Measurements from ENCODE around the gene TMIGD2.
"Not testable (repeated sequence)": the region's sequence is repeated elsewhere in the genome, so short reads cannot be mapped to it uniquely, and the experiment has no call there.

TMIGD2 gene, protein sequence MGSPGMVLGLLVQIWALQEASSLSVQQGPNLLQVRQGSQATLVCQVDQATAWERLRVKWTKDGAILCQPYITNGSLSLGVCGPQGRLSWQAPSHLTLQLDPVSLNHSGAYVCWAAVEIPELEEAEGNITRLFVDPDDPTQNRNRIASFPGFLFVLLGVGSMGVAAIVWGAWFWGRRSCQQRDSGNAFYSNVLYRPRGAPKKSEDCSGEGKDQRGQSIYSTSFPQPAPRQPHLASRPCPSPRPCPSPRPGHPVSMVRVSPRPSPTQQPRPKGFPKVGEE

DNA sequence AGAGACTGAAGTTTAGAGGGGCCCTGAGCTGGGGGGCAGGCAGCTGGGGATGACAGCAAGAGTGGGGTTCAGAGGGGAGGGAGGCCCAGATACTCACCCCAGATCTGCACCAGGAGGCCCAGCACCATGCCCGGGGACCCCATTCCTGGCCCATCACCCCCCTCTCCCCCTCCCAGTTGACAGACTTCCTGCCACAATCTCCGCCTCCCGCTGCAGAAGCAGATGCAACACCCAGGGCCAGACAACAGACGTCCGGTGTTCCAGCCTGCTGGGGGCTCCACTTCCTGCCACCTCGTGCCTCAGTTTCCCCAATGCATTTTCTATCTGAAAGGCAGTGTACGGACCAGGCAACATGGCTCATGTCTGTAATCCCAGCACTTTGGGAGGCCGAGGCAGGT, at the start of gene TMIGD2:
TMIGD2 (minus strand) TSS at position 147 of the 398 bp plus-strand sequence; CDS start at position 143, 4 bp downstream.
- H3K4me3 ChIP-seq (ENCODE audit: low read length): no peak within 1 kb of the TSS
- H3K27ac ChIP-seq (ENCODE audit: low read length): no peak within 1 kb of the TSS
- no peaks in the 10 kb centered on the region for H3K9me3 ChIP-seq (ENCODE audit: insufficient read depth, low read depth, low read length)
- peaks cover 4% of the 10 kb centered on the region for H3K36me3 ChIP-seq (ENCODE audit: insufficient read depth, low read depth, low read length)
- no peaks in the 10 kb centered on the region for H3K27me3 ChIP-seq (ENCODE audit: insufficient read depth, low read length)
- H3K4me1 ChIP-seq (ENCODE audit: insufficient read depth, low read length): 0 out of 2 replicates have a peak, but pooled peaks cover 2% of the 10 kb centered on the region
- no peak within 1 kb of the TSS for H3K9ac ChIP-seq (ENCODE audit: low read depth, low read length)

DNA sequence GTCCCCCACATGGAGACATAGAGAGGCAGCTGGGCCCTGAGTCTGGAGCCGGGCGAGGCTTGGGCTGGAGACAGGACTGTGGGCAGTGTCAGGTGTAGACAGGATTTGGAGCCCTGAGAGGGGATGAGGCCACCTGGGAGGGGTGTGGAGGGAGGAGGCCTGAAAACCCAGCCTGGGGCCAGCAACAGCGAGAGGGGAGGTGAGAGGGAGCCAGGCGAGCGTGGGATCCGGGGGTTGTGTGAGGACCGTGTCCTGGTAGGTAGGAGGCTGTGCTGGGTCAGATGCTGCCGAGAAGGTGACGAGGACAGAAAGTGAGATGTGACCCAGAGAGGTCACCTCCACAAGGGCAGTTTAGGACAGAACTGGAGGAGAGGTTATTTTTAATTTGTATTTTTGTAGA, 48.5 kb upstream of the TMIGD2 start:
- Histone ChIP-seq H3K27ac (ENCODE audit: low read length) (no peak overlapping the region), H3K27me3 (ENCODE audit: insufficient read depth, low read length) (no peaks in the 10 kb centered on the region), H3K4me3 (ENCODE audit: low read length) (no peak overlapping the region), H3K36me3 (ENCODE audit: insufficient read depth, low read depth, low read length) (peaks cover 51% of the 10 kb centered on the region), H3K9me3 (ENCODE audit: insufficient read depth, low read depth, low read length) (no peaks in the 10 kb centered on the region), H3K4me1 (ENCODE audit: insufficient read depth, low read length) (no peaks in the 10 kb centered on the region), H3K9ac (ENCODE audit: low read depth, low read length) (no peak overlapping the region)

DNA sequence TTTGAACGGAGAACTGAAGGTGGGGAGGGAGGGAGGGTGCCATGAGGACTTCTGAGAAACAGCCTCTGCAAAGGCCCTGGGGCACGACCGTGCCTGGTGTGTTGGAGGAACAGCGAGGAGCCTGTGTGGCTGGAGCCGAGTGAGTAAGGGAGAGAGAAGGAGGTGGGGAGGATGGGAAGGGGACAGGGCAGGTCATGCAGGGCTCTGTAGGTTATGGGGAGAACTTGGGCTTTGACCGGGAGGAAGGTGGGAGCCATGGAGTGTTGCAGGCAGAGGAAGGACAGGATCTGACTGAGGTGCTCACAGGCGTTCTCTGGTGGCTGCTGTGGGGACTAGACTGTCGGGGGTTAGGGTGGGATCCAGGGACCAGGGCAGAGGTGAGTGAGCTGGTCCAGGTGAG, 47.9 kb upstream of the TMIGD2 start:
- Histone ChIP-seq H3K9ac (ENCODE audit: low read depth, low read length) (no peak overlapping the region), H3K27ac (ENCODE audit: low read length) (no peak overlapping the region), H3K4me1 (ENCODE audit: insufficient read depth, low read length) (no peaks in the 10 kb centered on the region), H3K4me3 (ENCODE audit: low read length) (no peak overlapping the region), H3K36me3 (ENCODE audit: insufficient read depth, low read depth, low read length) (peaks cover 53% of the 10 kb centered on the region), H3K9me3 (ENCODE audit: insufficient read depth, low read depth, low read length) (no peaks in the 10 kb centered on the region), H3K27me3 (ENCODE audit: insufficient read depth, low read length) (no peaks in the 10 kb centered on the region)

DNA sequence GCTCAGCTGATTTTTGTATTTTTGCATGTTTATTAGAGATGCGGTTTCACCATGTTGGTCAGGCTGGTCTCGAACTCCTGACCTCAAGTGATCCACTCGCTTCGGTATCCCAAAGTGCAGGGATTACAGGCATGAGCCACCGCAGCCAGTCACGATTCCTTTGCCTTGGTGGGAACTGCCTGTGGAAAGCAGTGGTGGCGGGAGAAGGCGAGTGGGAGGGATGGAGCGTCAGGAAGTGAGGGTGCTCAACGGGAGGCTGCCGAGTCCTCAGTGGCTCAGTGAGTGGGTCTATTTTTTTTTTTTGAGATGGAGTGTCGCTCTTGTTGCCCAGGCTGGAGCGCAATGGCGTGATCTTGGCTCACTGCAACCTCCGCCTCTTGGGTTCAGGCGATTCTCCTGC, 47.0 kb upstream of the TMIGD2 start:
- H3K27ac ChIP-seq (ENCODE audit: low read length); H3K27me3 ChIP-seq (ENCODE audit: insufficient read depth, low read length); H3K4me3 ChIP-seq (ENCODE audit: low read length); H3K9ac ChIP-seq (ENCODE audit: low read depth, low read length); H3K9me3 ChIP-seq (ENCODE audit: insufficient read depth, low read depth, low read length); H3K4me1 ChIP-seq (ENCODE audit: insufficient read depth, low read length): not testable (repeated sequence)
- peaks cover 47% of the 10 kb centered on the region for H3K36me3 ChIP-seq (ENCODE audit: insufficient read depth, low read depth, low read length)

DNA sequence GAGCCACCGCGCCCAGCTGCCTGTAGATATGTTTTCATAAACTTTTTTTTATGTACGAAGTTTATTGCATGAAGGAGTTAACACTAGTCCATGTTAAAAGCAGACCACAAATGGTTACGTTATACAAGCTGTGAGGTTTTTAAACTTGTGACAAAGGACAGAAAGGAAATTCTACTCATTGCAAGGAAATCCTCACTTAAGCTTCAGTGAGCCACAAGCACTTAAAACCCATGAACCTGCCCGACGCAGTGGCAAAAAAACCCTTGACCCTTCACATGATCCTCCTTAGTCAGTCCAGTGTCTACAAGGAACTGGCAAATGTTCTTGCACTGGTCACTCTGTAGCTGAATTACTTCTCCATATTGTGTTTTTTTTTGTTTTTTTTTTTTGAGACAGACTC, 45.3 kb upstream of the TMIGD2 start:
- H3K27ac ChIP-seq (ENCODE audit: low read length): no peak overlapping the region
- H3K4me3 ChIP-seq (ENCODE audit: low read length): no peak overlapping the region

DNA sequence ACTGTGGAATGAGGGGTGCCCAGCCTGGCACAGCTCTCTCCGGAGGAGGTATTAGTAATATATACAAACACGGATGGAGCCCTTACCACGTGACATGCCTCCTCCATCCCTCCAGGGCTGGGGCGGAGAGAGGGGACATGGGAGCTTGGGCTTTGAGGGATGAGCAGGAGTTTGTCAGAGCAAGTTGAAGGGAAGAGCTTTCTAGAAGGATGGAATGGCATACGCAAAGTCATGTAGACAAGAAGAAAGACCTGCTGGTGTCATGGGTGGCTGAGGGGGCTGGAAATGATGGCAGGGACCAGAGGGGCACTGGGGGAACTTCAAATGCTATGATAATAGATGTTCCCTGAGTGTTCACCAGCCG, 43.8 kb upstream of the TMIGD2 start:
- 0 out of 2 replicates have a peak, but pooled peaks cover 3% of the 10 kb centered on the region for H3K4me1 ChIP-seq (ENCODE audit: insufficient read depth, low read length)
- no peaks in the 10 kb centered on the region for H3K9me3 ChIP-seq (ENCODE audit: insufficient read depth, low read depth, low read length)
- H3K4me3 ChIP-seq (ENCODE audit: low read length): no peak overlapping the region
- peaks cover 38% of the 10 kb centered on the region for H3K36me3 ChIP-seq (ENCODE audit: insufficient read depth, low read depth, low read length)
- no peak overlapping the region for H3K27ac ChIP-seq (ENCODE audit: low read length)
- no peaks in the 10 kb centered on the region for H3K27me3 ChIP-seq (ENCODE audit: insufficient read depth, low read length)
- H3K9ac ChIP-seq (ENCODE audit: low read depth, low read length): no peak overlapping the region

More for the DNA sequence above, 45.3 kb upstream of the TMIGD2 start:
- Histone ChIP-seq H3K27me3 (ENCODE audit: insufficient read depth, low read length) (no peaks in the 10 kb centered on the region), H3K9ac (ENCODE audit: low read depth, low read length) (no peak overlapping the region), H3K4me1 (ENCODE audit: insufficient read depth, low read length) (0 out of 2 replicates have a peak, but pooled peaks cover 3% of the 10 kb centered on the region), H3K9me3 (ENCODE audit: insufficient read depth, low read depth, low read length) (no peaks in the 10 kb centered on the region), H3K36me3 (ENCODE audit: insufficient read depth, low read depth, low read length) (peaks cover 39% of the 10 kb centered on the region)

DNA sequence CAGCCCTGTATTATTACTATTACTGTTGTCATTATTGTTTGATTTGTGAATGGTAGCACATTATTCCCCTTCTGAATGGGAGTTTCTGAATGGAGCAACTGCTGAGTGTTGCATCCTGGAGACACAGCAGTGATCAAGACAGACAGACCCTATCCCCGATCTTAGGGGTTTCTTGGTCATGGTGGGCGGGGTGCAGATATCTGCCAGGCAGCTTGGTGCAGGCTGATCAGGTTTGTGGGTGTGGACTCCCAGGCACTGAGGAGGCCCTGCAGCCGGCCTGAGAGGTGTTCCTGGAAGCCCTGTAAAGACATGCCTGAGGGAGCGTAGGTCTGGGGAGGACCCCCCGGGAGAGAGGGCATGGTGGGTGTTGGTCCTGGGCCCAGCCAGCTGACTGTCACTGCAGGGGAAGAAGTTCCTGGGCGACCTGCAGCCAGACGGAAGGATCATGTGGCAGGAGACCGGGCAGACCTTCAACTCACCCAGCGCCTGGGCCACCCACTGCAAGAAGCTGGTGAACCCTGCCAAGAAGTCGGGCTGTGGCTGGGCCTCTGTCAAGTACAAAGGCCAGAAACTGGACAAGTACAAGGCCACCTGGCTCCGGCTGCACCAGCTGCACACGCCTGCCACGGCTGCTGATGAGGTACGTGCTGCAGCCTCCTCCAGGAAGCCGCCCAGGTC, 43.3 kb upstream of the TMIGD2 start:
- H3K4me1 ChIP-seq (ENCODE audit: insufficient read depth, low read length): 0 out of 2 replicates have a peak, but pooled peaks cover 3% of the 10 kb centered on the region
- H3K9me3 ChIP-seq (ENCODE audit: insufficient read depth, low read depth, low read length): no peaks in the 10 kb centered on the region
- no peak overlapping the region for H3K27ac ChIP-seq (ENCODE audit: low read length)
- H3K27me3 ChIP-seq (ENCODE audit: insufficient read depth, low read length): no peaks in the 10 kb centered on the region
- H3K36me3 ChIP-seq (ENCODE audit: insufficient read depth, low read depth, low read length): peaks cover 33% of the 10 kb centered on the region
- no peak overlapping the region for H3K4me3 ChIP-seq (ENCODE audit: low read length)
- H3K9ac ChIP-seq (ENCODE audit: low read depth, low read length): no peak overlapping the region

DNA sequence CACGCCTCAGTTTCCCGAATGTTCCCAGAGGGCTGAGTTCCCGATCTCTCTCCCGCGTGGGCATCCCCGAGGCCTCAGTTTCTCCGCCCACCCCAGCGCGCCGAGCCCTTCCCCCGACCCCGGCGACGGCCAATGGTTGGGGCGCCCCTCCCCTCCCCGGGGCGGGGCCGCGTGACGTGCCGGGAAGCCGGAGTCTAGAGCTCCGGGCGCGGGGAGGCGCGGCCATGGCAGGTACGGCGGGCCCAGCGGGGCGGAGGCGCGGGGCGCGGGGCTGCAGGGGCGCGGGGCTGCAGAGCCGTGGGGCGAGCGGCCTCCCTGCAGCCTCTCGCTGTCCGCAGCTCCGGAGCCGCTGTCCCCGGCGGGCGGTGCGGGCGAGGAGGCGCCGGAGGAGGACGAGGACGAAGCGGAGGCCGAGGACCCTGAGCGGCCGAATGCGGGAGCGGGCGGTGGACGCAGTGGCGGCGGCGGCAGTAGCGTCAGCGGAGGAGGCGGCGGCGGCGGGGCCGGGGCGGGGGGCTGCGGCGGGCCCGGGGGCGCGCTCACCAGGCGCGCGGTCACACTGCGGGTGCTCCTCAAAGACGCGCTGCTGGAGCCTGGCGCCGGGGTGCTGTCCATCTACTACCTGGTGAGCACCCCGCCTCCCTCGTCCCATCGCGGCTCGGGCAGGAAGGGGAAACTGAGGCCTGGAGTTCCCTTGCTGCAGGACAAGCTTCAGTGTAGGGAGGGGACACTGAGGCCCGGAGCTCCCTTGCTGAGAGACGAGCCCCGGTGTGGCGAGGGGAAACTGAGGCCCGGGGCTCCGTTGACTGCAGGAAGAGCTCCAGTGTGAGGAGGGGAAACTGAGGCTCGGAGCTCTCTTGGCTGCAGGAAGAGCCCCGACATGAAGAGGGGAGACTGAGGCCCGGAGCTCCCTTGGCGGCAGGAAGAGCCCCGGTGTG, 41.5 kb upstream of the TMIGD2 start, which contains the start of gene MPND:
MPND (plus strand) TSS at position 193 of the 938 bp plus-strand sequence; CDS start at position 225, 32 bp downstream.
- Histone ChIP-seq H3K9ac (ENCODE audit: low read depth, low read length) (peak within 1 kb of the TSS; percentile 97), H3K27me3 (ENCODE audit: insufficient read depth, low read length) (no peaks in the 10 kb centered on the region), H3K4me3 (ENCODE audit: low read length) (peak within 1 kb of the TSS; percentile 93), H3K27ac (ENCODE audit: low read length) (peak within 1 kb of the TSS; percentile 95), H3K36me3 (ENCODE audit: insufficient read depth, low read depth, low read length) (peaks cover 19% of the 10 kb centered on the region), H3K9me3 (ENCODE audit: insufficient read depth, low read depth, low read length) (no peaks in the 10 kb centered on the region), H3K4me1 (ENCODE audit: insufficient read depth, low read length) (0 out of 2 replicates have a peak, but pooled peaks cover 3% of the 10 kb centered on the region)

DNA sequence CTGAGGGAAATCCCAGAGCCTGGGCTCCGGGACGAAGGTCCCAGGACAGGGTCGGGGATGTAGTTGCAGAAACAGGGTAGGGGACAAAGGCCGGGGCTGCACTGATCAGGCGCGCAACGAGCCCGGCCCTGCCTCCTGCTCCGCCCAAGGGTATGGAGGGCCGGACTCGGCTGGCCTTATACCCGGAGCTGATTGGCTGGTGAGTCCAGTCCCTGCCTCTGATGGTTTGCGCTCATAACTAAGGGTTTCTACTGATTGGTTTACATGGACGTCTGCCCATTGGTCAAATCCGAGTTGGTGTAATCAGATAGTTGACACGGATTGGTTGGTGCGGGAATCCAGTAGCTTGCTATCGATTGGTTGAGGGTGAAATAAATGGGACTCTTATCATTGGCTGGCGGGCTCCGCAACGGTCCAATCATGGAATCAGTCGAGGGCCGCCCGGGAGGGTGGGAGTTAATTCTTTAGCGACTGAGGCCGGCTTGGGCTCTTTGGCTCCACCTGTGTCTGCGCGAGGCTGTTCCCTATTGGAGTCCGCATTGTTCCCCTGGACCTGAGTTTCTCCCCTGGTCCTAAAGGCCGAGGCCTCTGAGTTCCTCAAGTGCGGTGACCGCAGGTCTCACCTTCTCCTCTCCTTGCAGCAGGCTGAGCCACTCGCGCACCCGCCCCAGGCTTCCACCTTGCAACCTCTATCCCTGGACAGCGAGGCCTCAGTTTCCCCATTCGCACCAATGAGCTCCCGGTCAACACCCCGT, 40.6 kb upstream of the TMIGD2 start:
- peak overlapping the region; percentile 97 for H3K9ac ChIP-seq (ENCODE audit: low read depth, low read length)
- H3K36me3 ChIP-seq (ENCODE audit: insufficient read depth, low read depth, low read length): peaks cover 15% of the 10 kb centered on the region
- no peaks in the 10 kb centered on the region for H3K9me3 ChIP-seq (ENCODE audit: insufficient read depth, low read depth, low read length)
- H3K4me1 ChIP-seq (ENCODE audit: insufficient read depth, low read length): 0 out of 2 replicates have a peak, but pooled peaks cover 3% of the 10 kb centered on the region
- H3K4me3 ChIP-seq (ENCODE audit: low read length): peak overlapping the region; percentile 93
- no peaks in the 10 kb centered on the region for H3K27me3 ChIP-seq (ENCODE audit: insufficient read depth, low read length)
- H3K27ac ChIP-seq (ENCODE audit: low read length): peak overlapping the region; percentile 95

DNA sequence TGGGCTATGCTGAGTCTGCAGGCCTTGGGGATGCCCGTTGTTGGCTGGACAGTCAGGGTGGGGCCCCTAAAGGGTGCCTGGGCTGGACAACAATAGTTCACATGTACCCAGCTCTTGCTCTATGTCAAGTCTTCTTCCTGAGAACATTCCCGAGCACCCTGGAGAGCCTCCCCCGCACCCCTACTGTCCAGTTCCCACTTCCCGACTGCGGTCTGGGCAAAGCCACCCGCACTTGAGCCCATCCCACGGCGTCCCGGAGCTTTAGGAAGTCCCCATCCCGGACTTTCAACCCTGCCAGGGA, 40.1 kb upstream of the TMIGD2 start:
- H3K4me3 ChIP-seq (ENCODE audit: low read length): peak overlapping the region; percentile 74
- no peaks in the 10 kb centered on the region for H3K27me3 ChIP-seq (ENCODE audit: insufficient read depth, low read length)
- H3K36me3 ChIP-seq (ENCODE audit: insufficient read depth, low read depth, low read length): peaks cover 15% of the 10 kb centered on the region
- no peaks in the 10 kb centered on the region for H3K9me3 ChIP-seq (ENCODE audit: insufficient read depth, low read depth, low read length)
- peak overlapping the region; percentile 95 for H3K9ac ChIP-seq (ENCODE audit: low read depth, low read length)
- H3K4me1 ChIP-seq (ENCODE audit: insufficient read depth, low read length): 0 out of 2 replicates have a peak, but pooled peaks cover 3% of the 10 kb centered on the region
- H3K27ac ChIP-seq (ENCODE audit: low read length): peak overlapping the region; percentile 75
